ENCODE measurements around the gene OPTC.

- no peak for TF ChIP-seq CTCF (IDR thresholded peaks at IDR 0.05)
- TF ChIP-seq POLR2A (IDR thresholded peaks at IDR 0.05): no peak
- TF ChIP-seq EP300 (IDR thresholded peaks at IDR 0.05): no peak
Observed at GRCh38 chr1:203450479-203451149, 43.3 kb upstream of the OPTC start.

Measured in ovary (tissue), 3 donors.